Measurements from ENCODE around the gene DYNC2H1. TPM values are rescaled to one million over a fixed set of nuclear protein-coding genes. Genes with fewer than 3 reads are reported as not detected.

Gene DYNC2H1
- total and polyA plus RNA-seq, 4 donors: 0.77 to 3.3 (median 2.1) TPM

GRCh38 chr11:103497268-103497667 lies 388.0 kb downstream of the DYNC2H1 start:
- no peak for DNase-seq (ENCODE audit: low spot score)
- Histone ChIP-seq H3K4me1 (ENCODE audit: control insufficient read depth in 4 of 4, insufficient read depth in 4 of 4, low read length in 3 of 4) (no peaks in the 10 kb centered on the region), H3K4me3 (ENCODE audit: low read depth in 1 of 3, low read length in 3 of 3) (no peak overlapping the region), H3K9me3 (ENCODE audit: control insufficient read depth in 4 of 4, low read length in 3 of 4) (no peaks in the 10 kb centered on the region), H3K27ac (ENCODE audit: low read depth in 1 of 2, low read length in 2 of 2) (no peak overlapping the region), H3K36me3 (ENCODE audit: control insufficient read depth in 4 of 4, insufficient read depth in 3 of 4, low read depth in 1 of 4, low read length in 3 of 4) (no peaks in the 10 kb centered on the region), H3K9ac (ENCODE audit: low read depth in 1 of 2, low read length in 2 of 2) (no peak overlapping the region), H3K27me3 (ENCODE audit: control insufficient read depth in 4 of 4, insufficient read depth in 4 of 4, low read length in 3 of 4) (no peaks in the 10 kb centered on the region)
- 88% methylated on average over 1 of the region's 1 CpG for WGBS
- TF ChIP-seq JUND (IDR thresholded peaks at IDR 0.05) (no peak), YY1 (IDR thresholded peaks at IDR 0.05) (no peak), NR2F2 (IDR thresholded peaks at IDR 0.05) (no peak), HNF4A (conservative IDR thresholded peaks at IDR 0.05) (no peak), FOXA1 (IDR thresholded peaks at IDR 0.05) (no peak), EGR1 (IDR thresholded peaks at IDR 0.05; ENCODE audit: low read depth in 2 of 2) (no peak), FOXA2 (IDR thresholded peaks at IDR 0.05) (no peak), TAF1 (conservative IDR thresholded peaks at IDR 0.05) (no peak), REST (IDR thresholded peaks at IDR 0.05) (no peak), HNF4G (IDR thresholded peaks at IDR 0.05) (no peak), MAX (IDR thresholded peaks at IDR 0.05) (no peak), ZBTB33 (IDR thresholded peaks at IDR 0.05) (no peak), GABPA (IDR thresholded peaks at IDR 0.05 in 1 of 2, conservative IDR thresholded peaks at IDR 0.05 in 1 of 2) (no peak), SP1 (IDR thresholded peaks at IDR 0.05) (no peak), RAD21 (IDR thresholded peaks at IDR 0.05) (no peak)

GRCh38 chr11:103499710-103500340 lies 390.6 kb downstream of the DYNC2H1 start:
- Histone ChIP-seq H3K9me3 (ENCODE audit: control insufficient read depth in 4 of 4, low read length in 3 of 4) (no peaks in the 10 kb centered on the region), H3K9ac (ENCODE audit: low read depth in 1 of 2, low read length in 2 of 2) (no peak overlapping the region), H3K36me3 (ENCODE audit: control insufficient read depth in 4 of 4, insufficient read depth in 3 of 4, low read depth in 1 of 4, low read length in 3 of 4) (no peaks in the 10 kb centered on the region), H3K27me3 (ENCODE audit: control insufficient read depth in 4 of 4, insufficient read depth in 4 of 4, low read length in 3 of 4) (no peaks in the 10 kb centered on the region), H3K4me1 (ENCODE audit: control insufficient read depth in 4 of 4, insufficient read depth in 4 of 4, low read length in 3 of 4) (no peaks in the 10 kb centered on the region), H3K4me3 (ENCODE audit: low read depth in 1 of 3, low read length in 3 of 3) (no peak overlapping the region), H3K27ac (ENCODE audit: low read depth in 1 of 2, low read length in 2 of 2) (no peak overlapping the region)
- DNase-seq (ENCODE audit: low spot score): no peak
- WGBS: 68% methylated on average over 3 of the region's 3 CpGs
- TF ChIP-seq JUND (IDR thresholded peaks at IDR 0.05) (no peak), MAX (IDR thresholded peaks at IDR 0.05) (no peak), REST (IDR thresholded peaks at IDR 0.05) (no peak)

Measured in liver (tissue), 9 donors.